OCI-LY3 (cell line): ENCODE results near the gene PHF21B.

Experiments used
- EZH2phosphoT487 ChIP-seq: fragments of 200-600 bp; shearing (Covaris generic); IDR thresholded peaks from 2 replicates; pipeline ENCODE4 v1.6.1; 2018; ENCODE audit warnings: antibody characterized with exemption, mixed run types, low read depth
- TF ChIP-seq, protein P1 (sequence below): fragments of 200-600, 300-600 bp; sonication (generic); IDR thresholded peaks from 2 replicates; pipeline ENCODE4 v1.5.1; 2014; ENCODE audit warnings: antibody characterized with exemption, low read length, low read depth

DNA sequence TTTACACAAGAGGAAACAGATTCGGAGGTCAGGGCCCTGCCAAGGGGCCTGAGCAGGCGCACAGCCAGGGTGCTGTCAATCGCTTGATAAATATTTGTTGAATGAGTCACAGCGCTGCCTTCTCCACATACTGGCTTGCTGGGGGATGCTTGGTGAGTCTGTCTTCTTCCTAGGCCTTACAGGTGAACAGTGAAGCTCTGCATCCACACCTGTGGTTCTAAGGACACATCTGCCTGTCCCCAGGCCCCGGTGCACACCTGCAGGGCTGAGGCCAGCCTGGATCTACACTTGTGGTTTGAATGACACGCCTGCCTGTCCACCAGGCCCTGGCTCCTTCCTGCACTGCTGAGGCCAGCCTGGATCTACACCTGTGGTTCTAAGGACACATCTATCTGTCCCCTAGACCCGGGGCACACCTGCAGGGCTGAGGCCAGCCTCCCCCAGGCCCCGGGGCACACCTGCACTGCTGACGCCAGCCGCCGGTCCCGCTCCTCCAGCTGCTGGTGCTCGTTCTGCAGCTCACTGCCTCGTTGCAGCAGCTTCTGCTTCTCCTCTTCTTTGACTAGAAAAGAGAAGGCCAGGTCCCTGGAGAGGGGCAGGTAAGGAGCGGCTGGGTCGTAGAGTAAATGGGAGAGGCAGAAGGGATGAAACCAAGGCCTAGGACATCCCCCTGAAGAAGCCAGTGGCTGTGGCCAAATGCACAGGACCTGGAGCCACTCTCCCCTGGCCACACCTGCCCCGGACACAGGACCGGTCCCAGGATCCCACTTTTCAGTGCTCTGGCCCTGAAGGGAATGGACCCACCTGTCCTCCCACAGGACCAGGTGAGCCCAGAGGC, 124.6 kb downstream of the PHF21B start:
- TF ChIP-seq, protein P1, sequence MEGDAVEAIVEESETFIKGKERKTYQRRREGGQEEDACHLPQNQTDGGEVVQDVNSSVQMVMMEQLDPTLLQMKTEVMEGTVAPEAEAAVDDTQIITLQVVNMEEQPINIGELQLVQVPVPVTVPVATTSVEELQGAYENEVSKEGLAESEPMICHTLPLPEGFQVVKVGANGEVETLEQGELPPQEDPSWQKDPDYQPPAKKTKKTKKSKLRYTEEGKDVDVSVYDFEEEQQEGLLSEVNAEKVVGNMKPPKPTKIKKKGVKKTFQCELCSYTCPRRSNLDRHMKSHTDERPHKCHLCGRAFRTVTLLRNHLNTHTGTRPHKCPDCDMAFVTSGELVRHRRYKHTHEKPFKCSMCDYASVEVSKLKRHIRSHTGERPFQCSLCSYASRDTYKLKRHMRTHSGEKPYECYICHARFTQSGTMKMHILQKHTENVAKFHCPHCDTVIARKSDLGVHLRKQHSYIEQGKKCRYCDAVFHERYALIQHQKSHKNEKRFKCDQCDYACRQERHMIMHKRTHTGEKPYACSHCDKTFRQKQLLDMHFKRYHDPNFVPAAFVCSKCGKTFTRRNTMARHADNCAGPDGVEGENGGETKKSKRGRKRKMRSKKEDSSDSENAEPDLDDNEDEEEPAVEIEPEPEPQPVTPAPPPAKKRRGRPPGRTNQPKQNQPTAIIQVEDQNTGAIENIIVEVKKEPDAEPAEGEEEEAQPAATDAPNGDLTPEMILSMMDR: no peak
- no peak for TF ChIP-seq EZH2phosphoT487
